NB4 (cell line): ENCODE measurements around the gene CTAG1A.
"Not testable (repeated sequence)": the region's sequence is repeated elsewhere in the genome, so short reads cannot be mapped to it uniquely, and the experiment has no call there.

Source experiments
- DNase-seq: peaks from one replicate; pipeline ENCODE4 v3.0.0; 2010; ENCODE audit warnings: low read depth
- H3K4me3 ChIP-seq: one replicate; pipeline ENCODE4 v1.5.1; 2011; ENCODE audit warnings: mild to moderate bottlenecking, low read depth, low read length, moderate library complexity
- MYC ChIP-seq: IDR thresholded peaks from 2 replicates; pipeline ENCODE4 v1.6.1; 2011; ENCODE audit warnings: low read depth, low read length
- POLR2A ChIP-seq: IDR thresholded peaks from 2 replicates; pipeline ENCODE4 v1.6.1; 2011; ENCODE audit warnings: mild to moderate bottlenecking; ENCODE audit not compliant: insufficient read length; ENCODE audit errors: extremely low read depth
- TF ChIP-seq, protein P1 (sequence below): IDR thresholded peaks from 2 replicates; pipeline ENCODE4 v1.6.1; 2011; ENCODE audit warnings: low read depth, low read length
- TF ChIP-seq, protein P2 (sequence below): IDR thresholded peaks from one replicate; pipeline ENCODE4 v1.5.1; 2012; ENCODE audit warnings: low read depth, low read length

Gene CTAG1A

DNA sequence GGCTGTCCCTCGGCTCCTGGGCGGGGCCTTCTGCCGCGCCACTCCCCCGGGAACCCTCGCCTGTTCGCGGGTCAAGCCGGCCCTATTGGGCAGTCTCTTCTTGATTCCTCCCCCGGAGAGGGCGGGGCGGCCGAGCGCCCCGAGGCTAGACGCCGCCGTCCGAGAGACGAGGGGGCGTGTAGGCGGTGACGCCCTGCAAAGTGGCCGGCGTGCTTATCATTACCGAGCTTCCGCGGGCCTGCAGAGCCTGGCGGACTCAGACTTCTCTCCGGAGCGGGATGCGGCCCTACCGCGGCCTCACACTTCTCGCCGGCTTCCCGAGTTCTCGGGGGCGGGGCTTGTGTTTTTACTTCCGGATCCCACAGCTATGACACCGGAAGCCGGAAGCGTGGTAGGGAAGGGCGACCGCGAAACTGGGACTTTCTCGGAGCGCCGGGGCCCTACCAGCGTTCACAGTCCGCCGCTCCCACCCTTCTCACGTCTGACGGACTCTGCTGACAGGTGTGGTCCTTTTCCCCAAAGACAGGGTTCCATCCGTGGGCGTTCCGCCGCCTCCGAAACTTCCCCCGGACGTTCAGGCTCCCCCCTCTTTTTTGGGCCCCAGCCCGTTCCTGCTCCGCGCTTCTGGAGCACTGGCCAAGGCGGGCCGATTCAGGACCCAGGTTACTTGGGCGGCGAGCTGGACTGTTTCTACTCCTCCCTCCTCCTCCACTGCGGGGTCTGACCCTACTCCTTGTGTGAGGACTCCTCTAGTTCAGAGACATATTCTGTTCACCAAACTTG lies 37.5 kb upstream of the CTAG1A start, which contains the start of gene IKBKG:
IKBKG (plus strand) TSS at position 376 of the 783 bp plus-strand sequence. CDS start 4,383 bp downstream, outside the sequence.
- TF ChIP-seq, protein P1, sequence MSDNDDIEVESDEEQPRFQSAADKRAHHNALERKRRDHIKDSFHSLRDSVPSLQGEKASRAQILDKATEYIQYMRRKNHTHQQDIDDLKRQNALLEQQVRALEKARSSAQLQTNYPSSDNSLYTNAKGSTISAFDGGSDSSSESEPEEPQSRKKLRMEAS = no peak
- TF ChIP-seq POLR2A (peak; percentile 55), MYC (0 out of 2 replicates have a peak, but pooled peaks have one; percentile 14)
- TF ChIP-seq, protein P2, sequence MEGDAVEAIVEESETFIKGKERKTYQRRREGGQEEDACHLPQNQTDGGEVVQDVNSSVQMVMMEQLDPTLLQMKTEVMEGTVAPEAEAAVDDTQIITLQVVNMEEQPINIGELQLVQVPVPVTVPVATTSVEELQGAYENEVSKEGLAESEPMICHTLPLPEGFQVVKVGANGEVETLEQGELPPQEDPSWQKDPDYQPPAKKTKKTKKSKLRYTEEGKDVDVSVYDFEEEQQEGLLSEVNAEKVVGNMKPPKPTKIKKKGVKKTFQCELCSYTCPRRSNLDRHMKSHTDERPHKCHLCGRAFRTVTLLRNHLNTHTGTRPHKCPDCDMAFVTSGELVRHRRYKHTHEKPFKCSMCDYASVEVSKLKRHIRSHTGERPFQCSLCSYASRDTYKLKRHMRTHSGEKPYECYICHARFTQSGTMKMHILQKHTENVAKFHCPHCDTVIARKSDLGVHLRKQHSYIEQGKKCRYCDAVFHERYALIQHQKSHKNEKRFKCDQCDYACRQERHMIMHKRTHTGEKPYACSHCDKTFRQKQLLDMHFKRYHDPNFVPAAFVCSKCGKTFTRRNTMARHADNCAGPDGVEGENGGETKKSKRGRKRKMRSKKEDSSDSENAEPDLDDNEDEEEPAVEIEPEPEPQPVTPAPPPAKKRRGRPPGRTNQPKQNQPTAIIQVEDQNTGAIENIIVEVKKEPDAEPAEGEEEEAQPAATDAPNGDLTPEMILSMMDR = no peak
- peak within 1 kb of the TSS; percentile 98 for H3K4me3 ChIP-seq
- DNase-seq = peak; percentile 91

DNA sequence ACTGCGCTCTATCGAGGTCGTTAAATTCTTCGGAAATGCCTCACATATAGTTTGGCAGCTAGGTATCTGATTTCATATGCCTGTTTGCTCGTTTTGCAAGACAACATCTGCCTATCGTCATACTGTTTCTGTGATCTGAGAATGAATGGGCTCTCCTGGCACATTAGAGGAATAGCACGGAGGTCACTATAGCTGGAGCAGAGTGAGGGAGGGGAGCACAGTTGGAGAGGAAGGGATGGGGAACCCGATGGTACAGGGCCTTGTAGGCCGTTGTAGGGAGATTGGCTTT lies 37.0 kb upstream of the CTAG1A start:
- TF ChIP-seq MYC (no peak), POLR2A (no peak)
- TF ChIP-seq, protein P2 = no peak
- TF ChIP-seq, protein P1 = no peak
- DNase-seq = no peak
- H3K4me3 ChIP-seq = peak overlapping the region; percentile 98

DNA sequence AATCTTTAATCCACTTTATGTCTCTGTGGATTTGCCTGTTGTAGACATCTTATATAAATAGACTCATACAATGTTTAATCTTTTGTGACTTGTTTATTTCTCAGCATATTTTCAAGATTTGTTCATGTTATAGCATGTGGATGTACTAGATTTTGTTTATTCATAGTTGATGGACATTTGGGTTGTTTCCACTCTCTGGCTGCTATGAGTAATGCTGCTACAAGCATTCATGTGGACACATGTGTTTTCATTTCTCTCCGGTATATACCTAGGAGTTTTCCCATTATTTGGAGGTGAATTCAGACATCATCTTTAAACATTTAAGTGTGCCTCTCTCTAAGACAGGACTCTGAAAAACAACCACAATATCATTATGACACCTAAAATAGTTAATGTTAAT lies 35.2 kb upstream of the CTAG1A start:
- H3K4me3 ChIP-seq = no peak overlapping the region
- DNase-seq = no peak
- TF ChIP-seq, protein P2 = no peak
- TF ChIP-seq POLR2A (no peak), MYC (no peak)
- TF ChIP-seq, protein P1 = no peak

DNA sequence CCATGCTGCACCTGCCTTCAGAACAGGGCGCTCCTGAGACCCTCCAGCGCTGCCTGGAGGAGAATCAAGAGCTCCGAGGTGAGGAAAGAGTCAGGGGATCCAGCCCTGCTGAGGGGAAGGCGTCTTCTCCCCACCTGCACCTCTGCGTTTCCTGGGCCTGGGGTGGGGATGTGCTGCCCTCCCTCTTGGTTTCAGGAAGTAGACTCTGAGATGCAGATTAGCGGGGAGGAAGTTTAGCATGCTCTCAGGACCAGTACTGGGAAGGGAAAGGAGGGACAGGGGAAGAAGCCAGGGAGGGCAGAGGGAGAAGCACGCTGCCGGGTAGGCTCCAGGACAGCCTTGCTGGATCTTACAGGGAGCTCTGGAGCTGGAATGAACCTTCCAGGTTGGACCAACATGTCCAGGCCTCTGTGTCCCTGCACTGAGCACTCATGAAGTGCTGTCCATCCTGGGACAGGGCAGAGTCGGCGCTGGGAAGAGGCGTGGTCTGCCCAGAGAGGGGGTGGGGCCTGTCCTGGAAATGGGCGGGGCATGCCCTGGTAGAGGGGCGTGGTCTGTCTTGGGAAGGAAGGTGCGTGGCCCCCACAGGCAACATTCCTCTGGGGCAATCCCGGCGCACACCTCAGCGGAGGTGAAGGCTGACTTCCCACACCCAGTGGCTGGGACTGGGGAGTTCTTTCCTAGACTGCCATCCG lies 32.7 kb upstream of the CTAG1A start:
- DNase-seq, H3K4me3 ChIP-seq: not testable (repeated sequence)

DNA sequence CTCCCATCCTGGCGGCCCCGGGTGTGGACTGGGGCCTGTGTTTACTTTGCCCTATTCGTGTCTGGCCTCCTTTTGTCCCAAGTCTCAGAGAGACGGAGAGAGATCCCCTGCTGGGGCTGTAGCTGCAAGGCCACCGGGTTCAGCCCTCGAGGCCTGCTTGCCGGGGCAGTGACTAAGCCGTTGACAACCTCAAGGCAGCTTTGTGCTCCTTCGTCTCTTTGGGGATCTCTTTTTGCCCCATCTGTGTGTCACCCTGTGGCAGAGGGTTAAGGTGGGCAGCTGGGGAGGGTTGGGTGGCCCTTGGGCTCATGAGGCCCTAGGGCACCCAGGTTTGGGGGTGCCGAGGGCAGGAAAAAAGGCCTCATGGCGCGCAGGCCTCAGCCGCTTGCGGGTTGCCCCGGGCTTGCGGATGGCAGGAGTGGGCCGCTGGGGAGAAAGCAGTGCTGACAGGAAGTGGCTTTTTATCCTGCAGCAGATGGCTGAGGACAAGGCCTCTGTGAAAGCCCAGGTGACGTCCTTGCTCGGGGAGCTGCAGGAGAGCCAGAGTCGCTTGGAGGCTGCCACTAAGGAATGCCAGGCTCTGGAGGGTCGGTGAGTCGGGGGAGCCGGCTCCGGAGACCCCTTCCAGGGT lies 26.8 kb upstream of the CTAG1A start:
- not testable (repeated sequence) for DNase-seq, H3K4me3 ChIP-seq

DNA sequence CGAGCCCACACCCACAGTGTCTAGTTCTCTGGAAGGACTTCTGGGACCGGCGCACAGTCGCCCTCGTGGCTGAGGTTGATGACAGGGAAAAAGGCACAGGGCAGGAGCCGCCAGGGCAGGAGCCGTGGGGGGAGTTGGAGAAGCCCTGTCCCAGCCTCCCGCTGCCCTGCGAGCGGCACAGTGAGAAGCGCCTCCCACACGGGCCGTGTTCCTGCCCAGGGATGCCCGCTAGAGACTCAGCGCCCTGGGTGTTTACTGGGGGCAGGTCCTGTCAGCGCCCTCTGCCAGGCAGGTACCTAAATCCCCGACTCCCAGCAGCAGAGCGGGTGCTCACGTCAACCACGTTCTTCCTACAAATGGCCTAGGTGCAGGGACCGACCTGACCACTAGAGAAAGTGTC lies 26.0 kb upstream of the CTAG1A start:
- H3K4me3 ChIP-seq, DNase-seq: not testable (repeated sequence)

DNA sequence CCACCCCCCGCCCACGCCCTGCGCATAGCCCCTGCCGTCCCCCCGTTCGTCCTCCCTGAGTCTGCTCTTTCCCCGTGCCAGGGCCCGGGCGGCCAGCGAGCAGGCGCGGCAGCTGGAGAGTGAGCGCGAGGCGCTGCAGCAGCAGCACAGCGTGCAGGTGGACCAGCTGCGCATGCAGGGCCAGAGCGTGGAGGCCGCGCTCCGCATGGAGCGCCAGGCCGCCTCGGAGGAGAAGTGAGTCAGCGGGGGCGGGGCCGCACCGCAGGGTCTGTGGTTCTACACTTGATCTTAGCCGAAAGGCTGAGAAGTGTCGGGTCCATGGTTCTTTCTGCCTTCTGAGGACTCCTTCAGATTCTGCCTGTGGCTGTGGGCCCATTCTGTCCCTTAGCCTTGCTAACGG lies 24.6 kb upstream of the CTAG1A start:
- not testable (repeated sequence) for H3K4me3 ChIP-seq, DNase-seq

DNA sequence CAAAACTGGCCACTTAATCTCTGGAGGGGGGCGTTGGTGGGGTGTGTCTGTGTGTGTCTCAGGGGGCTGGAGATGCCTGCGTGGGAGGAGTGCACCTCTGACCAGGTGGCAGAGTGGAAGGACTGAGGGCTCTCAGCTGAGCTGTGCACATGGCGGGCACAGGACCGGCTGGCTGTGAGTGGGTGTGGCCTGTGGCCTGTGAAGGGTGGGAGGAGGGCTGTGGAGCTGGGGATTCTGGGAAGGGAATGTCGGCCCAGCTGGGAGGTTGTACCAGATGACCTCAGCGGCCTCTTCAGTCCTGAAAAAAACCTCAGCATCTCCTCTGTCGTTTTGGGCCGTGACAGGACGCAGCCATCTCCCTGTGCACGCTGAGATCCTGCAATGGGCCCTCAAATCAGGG lies 22.6 kb upstream of the CTAG1A start:
- H3K4me3 ChIP-seq, DNase-seq: not testable (repeated sequence)

DNA sequence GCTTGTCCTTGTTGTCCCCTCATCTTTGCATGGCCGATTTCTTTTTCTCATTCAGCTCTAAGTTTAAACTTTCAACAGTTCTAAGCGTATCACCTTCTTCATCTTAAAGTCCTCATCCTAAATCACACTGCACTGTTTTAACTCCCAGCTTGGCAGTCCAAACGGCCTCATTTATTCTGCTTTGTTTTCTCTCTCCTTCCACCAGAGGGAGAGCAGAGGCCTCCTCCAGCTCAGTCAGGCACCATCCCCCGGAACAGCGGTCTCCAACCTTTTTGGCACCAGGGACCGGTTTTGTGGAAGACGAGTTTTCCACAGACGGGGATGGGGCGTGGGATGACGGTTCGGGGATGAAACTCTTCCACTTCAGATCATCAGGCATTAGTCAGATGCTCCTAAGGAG lies 14.6 kb upstream of the CTAG1A start:
- not testable (repeated sequence) for DNase-seq, H3K4me3 ChIP-seq

DNA sequence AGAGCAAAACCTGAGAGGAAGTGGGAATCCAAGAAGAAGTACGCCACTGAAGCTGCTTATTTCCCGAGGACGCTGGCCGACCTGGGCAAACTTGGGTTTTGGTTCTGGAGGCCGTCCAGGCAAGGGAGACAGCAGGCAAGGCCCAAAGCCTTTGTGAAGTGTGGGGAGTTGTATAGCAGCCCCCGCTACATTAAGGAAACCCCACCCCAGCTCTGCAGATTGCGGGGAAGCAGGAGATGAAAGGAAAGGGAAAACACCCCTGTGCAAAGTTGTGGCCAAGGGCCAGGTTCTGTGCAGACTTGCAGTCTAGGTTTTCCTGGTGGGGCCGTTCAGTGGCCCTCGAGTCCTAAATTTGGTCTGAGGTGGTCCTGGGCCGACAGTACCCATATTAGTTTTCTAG lies 11.9 kb upstream of the CTAG1A start:
- not testable (repeated sequence) for DNase-seq, H3K4me3 ChIP-seq

DNA sequence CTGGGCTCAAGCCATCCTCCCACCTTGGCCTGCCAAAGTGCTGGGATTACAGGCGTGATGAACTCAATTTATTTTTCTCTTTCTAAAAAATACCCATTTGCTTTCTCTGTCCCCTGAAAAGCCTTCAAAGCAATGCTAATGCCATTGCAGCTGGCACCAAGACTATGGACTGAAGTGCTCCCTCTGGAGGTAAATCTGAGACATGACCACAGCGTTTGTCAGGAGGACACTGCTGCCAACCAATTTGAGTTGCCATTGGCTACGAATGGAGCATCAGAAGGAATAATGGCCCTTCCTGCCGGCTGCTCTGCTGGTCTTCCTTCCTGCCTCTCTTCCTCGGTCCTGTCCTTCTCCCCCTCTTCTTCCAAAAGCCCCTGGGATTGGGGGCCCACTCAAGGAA lies 9.9 kb upstream of the CTAG1A start:
- not testable (repeated sequence) for DNase-seq, H3K4me3 ChIP-seq

DNA sequence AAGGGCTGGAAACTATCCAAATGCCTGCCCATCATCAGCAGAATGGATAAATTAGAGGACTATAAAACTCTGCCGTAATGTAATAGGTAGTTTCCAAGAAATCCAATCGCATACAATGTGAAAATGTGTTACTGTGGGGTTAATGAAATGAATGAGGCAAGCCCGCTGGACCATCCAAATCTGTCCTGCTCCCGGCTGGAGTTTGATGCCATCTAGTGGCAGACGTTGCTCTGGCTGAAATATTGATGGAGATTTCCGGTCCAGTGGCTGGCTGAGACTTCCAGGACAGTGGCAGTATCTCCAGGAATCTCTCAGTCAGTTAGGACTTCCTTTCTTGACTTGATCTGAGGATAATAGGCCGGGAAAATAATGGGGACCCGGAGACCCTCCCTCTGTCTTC lies 1.9 kb upstream of the CTAG1A start:
- H3K4me3 ChIP-seq, DNase-seq: not testable (repeated sequence)

DNA sequence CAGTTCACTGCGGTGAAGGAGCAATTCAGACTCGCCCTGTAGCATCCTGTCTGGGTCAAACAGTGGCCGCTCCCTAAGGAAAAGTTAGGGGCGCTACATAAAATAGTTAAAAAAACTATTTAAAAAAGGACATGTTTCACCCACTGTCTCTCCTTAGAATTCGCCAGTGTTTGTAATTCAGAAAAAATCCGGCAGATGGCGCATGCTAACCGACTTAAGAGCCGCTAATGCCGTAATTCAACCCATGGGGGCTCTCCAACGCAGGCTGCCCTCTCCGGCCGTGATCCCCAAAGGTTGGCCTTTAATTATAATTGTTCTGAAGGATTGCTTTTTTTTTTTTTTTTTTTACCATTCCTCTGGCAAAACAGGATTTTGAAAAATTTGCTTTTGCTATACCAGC lies 5.5 kb downstream of the CTAG1A start:
- not testable (repeated sequence) for DNase-seq, H3K4me3 ChIP-seq
